Activated naive CD8-positive, alpha-beta T cell treated with anti-CD3 and anti-CD28 coated beads, Interleukin-2, amount 50 U/mL, for 16 hours (primary cell): ENCODE measurements around the gene EVA1C.
A peak's percentile ranks its signal among the peaks of the same experiment; 100 is the strongest.
"Not testable (repeated sequence)": the region's sequence is repeated elsewhere in the genome, so short reads cannot be mapped to it uniquely, and the experiment has no call there.

Experiments used
- DNase-seq: peaks from one replicate; pipeline ENCODE4 v3.0.0-alpha.2; 2020; ENCODE audit warnings: low read depth, low spot score

The EVA1C gene

DNA sequence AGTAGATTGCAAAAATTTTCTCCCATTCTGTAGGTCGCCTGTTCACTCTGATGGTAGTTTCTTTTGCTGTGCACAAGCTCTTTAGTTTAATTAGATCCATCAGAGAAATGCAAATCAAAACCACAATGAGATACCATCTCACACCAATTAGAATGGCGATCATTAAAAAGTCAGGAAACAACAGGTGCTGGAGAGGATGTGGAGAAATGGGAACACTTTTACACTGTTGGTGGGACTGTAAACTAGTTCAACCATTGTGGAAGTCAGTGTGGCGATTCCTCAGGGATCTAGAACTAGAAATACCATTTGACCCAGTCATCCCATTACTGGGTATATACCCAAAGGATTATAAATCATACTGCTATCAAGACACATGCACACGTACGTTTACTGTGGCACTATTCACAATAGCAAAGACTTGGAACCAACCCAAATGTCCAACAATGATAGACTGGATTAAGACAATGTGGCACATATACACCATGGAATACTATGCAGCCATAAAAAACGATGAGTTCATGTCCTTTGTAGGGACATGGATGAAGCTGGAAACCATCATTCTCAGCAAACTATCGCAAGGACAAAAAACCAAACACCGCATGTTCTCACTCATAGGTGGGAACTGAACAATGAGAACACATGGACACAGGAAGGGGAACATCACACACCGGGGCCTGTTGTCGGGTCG is 21.8 kb upstream of the EVA1C start:
- DNase-seq = not testable (repeated sequence)

DNA sequence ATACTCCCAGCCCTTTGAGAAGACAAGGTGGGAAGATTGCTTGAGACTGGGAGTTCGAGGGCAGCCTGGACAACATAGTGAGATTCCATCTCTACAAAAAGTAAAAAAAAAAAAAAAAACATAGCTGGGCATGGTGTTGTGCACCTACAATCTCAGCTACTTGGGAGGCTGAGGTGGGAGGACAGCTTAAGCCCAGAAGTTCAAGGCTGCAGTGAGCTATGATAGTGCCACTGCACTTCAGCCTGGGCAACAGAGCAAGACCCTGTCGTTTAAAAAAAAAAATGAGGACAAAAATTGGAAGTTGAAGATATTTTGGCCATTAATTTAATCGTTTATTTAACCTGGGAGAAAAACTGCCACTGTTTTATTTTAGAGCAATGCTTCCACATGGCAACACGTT is 20.8 kb upstream of the EVA1C start:
- no peak for DNase-seq

GRCh38 chr21:32392299-32392879 is 20.1 kb upstream of the EVA1C start:
- DNase-seq = no peak

DNA sequence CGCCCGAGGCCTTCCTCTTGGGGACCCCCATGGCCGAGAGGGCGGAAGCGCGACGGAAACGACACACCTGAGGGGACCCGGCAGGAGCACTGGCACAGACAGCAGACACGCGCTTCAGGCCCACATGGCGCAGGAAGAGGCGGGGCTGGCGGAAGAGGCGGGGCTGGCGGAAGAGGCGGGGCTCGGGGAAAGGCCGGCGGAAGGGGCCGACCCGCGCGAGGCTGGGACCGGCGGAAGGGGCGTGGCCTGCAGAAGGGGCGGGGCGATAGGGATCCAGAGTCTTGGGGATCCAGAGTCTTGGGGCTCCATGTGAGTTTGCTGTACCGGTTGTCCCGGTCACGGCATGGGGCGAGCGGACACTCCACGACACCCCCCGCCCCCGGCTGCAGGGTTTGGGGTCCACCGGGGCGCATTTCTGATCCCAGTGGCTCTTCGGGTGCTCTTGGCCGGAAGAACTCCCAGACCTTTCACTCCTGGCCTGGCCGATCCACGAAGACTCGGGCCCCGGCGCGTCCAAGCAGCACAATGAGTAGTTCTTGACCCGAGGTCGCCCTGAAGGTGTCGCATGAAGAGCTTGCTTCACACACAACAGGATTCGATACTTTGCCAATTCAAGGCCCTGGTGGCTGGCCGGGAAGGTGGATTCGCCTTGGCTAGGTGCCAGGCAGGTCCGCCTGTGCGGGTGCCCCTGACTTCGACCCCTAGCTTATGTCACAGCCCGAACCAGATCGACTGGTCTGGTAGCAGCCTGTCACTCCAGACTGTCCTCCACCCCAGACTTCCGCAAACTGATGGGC is 19.4 kb upstream of the EVA1C start, which contains the start of gene URB1:
Gene URB1 (minus strand): TSS at position 133 of the 797 bp plus-strand sequence. CDS start 102 bp downstream, at position 31.
- peak; percentile 89 for DNase-seq

- DNase-seq = no peak
These were observed 18.9 kb upstream of the EVA1C start for GRCh38 chr21:32393677-32394001.

GRCh38 chr21:32403201-32403777 is 9.2 kb upstream of the EVA1C start:
- DNase-seq = no peak

DNA sequence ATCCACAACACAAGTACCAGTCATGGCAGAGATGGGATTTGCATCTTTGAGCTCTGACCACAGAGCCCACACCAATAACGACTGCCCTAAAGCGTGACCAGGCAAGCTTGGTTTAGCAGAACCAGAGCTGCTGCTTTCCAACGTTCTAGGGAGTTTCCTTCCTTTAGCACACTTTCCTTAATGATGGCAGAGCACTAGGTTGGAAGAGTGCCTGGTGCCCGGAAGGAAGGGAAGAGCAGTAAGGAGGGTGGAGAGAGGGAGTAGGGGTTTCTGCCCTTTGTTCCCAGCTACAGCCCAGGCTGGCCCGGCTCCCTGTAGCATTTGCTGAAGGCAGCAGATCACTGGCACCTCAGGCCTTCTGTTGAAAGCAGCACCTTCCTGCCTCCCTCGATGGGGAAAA is 6.1 kb upstream of the EVA1C start:
- DNase-seq = no peak

DNA sequence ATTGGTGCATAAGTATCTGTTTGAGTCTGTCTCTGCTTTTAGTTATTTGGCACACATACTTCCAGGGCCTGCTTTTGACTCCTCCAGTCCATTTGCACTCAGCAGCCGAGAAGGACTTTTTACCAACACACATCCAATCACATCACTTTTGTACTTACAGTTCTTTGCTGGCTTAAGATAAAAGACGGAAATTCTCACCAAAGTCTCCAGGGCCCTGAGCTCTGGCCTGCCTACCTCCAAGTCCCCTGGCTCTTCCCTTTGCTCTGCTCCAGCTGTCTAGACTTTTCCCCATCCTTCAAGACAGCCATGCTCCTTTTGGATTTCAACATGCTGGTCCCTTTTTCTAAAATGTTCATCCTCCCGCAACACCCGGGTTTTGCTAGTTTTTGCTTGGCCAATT is 2.2 kb upstream of the EVA1C start:
- no peak for DNase-seq

- no peak for DNase-seq
These were observed 1.6 kb upstream of the EVA1C start for GRCh38 chr21:32410916-32411315.

DNA sequence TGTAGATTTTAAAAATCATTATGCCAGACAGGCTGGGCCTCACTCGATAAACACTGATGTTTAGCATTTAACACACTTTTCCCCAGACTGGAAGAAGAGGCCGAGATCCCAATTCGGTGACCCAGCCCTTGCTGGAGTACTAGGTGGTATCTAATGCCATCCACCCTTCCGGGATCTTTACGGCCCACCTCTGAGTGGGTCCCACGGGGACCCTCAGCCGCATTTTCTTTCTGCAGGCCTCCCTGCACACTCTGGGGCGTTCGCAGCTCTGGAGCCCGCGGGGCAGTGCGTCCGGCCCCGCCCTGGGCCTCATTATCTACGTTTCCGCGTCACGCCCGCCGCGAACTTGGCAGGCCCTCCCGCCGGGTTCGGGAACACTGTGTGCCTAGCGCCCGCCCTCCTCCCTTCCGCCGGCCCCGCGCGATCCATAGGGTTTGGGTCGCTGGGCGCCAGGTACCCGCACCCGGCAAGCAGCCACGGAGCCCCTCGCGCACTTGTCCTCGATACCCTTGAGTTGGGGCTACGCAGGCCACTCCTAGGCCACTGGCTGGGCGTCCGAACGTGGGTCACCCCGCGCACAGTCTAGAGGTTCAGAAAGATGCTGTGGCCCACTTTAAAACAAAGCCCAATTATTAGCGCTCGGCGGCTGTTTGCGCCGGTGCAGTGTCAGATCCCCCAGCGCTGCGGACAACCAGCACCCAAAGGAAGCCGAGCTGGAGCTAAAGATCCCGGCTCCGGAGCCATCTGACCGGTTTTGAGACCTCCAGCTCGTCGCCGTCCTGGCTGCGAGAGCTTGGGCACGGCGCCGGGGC is 950 bp upstream of the EVA1C start:
- DNase-seq = no peak

DNA sequence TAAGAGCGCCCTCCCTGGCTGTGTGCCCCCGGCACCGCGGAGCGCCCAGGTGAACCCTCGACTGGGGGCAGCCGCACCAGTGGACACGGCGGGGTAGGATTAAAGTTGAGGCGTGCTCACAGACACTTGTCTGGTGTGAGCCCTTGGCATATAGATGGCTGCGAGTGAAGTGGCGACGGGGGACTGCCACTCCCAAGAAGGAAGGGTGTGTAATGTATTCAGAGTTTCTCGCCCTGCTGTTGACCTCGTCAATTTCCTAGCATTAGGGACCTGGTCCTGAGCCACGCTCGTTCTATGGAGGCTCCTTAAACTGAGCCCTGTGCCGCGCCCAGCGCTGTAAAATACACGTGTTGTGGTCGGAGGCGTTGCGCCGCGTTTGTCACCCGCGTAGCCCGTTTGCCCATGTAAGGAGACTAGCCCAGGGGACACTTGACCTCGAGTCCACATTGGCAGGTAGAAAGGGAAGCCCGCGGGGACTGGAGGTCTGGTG is 554 bp downstream of the EVA1C start:
- no peak for DNase-seq

DNA sequence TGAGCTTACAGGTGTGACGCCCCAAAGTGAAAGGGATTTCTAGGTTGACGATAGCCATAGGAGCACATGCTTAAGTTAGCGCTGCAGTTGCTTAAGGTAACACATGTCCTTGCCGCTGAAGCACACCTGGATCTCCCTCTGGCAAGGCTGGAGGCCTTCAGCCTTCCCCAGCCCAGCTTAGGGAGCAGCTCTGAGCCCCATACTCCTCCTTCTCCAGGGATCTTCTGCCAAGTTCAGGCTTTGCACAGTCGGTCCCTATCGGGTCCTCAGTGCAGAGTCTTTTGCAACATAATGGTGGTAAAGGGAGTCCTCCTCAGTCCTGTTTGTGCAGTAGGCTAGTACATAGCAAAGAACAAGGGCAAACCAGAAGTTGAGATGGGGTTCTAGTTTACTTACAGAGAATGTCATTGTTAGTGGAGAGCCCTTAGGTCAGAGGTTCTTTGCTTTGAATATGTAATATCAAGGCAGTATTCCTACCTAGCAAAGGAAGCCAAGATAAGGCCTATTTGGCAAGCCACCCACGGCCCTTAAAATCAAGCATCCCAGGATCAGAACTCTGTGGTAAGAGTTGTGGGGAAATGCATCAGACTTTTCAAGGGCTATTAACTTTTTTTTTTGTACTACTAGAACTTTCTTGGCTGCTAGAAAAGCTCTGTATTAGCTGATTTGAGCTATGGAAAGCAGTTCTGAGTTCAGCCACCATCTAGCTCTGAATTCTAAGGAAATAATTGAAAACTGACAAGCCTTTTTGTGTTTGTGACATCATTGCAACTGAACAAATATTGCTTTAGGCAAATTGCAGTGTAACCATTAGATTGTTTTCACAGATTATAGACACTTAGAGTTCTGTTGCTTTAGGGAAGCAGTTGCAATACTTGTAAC is 1.4 kb downstream of the EVA1C start:
- no peak for DNase-seq

DNA sequence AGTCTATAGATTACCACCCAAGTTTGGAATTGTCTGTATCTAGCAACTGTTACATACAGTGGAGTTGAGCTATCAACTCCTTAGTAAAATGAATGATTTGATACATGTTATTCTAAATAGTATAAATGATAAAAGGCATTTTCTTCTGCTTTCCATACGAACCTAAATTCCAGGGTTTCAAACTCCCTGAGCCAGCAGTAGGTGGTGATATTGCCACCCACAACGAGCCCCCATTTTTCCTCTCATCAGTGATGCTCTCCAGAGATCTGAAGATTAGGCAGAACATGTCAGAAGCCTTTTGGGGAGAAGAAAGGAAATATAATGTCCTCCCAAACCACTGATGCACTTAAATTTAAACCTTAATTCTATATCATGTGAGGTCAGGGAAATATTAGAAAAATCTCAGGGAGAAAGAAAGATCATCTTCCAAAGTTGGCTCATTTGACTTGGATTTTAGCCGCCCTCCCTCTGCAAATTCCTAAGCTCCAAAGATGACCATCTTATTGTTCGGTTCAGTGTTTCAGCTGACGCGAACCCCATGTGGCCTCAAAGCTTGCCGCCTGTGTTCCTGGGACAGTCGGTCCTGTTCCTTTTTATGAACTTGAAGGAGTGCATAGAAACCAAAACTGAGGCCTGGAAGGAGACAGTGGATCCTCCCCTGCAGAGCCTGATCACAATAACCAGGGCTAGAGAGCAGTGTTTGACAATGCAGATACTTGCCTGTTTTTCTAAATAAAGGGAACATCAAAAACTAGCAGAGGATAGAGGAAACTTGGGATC is 2.3 kb downstream of the EVA1C start:
- DNase-seq = no peak

DNA sequence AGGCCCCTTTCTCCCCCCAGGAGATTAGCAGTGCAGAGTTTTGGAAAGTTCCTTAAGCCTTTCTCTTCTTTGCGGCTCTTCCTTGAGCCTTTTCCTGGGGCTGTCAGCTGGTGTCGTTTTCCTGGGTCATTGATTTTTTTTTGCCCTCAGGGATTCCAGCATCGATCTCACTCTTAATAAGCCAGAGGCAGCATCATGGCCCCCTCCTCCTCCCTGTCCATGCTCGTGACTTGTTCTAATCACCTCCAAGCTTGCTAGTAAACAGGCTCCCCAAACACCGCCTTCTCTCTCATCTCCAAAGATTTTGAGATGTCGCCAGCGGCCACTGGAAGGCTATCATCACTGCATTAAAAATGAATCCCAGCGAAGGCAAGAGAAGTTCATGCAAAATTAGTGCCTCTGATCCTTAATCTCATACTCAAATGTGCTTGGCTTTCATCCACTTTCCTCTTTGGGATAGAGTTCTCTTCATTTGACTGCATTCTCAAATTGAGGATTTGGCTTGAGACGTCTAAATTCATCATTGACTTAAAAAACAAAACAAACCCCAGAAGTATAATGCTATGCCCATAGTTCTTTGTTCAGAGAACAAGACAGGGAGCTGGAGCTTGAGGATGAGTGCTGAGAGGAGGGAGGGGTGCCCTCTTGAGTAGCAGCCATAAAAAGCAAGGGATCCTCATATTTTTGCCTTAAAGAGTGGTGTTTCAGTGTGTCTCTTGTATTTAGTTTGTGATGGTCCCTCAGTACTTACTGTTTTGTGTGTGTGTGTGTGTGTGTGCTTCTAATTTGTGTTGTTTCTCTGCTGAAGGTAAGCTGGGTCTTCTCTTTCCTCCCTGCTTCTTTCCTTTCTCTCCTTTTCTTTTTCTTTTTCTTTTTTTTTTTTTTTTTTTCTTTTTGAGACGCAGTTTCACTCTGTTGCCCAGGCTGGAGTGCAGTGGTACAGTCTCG is 3.2 kb downstream of the EVA1C start:
- DNase-seq = no peak

- DNase-seq = no peak
These were observed 5.6 kb downstream of the EVA1C start for GRCh38 chr21:32418146-32418545.

- DNase-seq = no peak
These were observed 9.6 kb downstream of the EVA1C start for GRCh38 chr21:32422064-32422463.

DNA sequence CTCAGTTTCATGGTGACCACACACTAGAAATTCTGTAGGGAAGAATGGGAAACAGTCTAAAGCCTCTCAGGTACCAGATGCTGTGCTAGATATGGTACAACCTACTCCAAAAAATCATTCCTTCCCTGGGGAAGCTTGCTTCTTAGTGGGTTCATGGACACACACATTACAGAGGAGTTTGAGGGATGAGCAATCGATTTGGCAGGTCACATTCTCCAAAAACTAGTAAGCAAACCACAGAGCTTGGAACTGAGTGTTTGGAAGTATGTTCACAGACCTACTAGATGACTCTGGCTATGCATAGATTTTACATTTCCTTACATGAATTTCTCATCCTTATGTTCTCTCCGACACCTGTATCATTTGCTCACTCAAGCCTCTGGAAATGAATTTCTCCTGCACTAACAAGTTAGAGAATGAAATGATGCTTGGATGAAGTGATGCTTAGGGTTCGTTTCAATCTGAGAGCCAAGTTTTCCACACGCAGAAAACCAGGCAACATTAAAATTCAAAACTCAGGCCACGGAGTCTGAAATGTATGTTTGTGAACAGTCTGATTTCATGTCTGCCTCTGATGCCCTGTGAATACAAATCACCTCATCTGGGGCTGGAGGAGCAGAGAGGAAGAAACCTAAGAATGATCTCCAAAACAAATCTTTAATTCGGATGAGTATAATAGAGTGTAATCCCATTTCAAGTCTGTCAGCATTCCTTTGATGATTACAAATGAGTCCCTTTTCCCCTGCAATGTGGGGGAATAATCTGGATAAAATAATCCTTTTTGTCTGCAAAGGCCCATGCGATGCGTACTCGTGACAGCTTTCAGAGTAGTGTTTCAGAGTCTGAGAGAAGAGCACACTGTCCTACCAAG is 11.0 kb downstream of the EVA1C start:
- no peak for DNase-seq

- no peak for DNase-seq
These were observed 11.7 kb downstream of the EVA1C start for GRCh38 chr21:32424191-32424535.
